ENCODE data around the gene ADRM1.

Gene ADRM1

DNA sequence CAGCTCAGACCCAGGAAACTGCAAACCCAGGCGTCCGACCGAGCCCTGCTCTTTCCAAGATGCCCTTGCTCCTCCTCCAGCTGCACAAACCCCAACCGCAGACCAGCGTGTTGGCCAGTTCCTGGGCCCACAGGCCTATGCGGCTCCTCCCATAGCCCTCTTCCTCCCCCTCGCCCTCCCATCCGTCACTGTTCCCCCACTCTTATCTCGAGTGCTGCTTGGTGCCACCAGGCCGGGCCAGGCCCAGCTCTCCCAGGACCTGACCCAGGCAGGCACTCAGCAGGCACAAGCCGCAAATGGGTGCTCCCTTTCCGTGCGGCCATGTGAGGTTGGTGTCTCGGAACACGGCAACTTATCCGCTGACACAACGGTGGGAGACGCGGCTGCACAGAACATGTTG is 28.6 kb downstream of the ADRM1 start:
- peaks cover 4% of the 10 kb centered on the region; the same call in 1 of the 2 replicates for H3K9me3 ChIP-seq (ENCODE audit: insufficient read depth, low read length)
- H3K9ac ChIP-seq (ENCODE audit: insufficient read length, low read depth) = no peak overlapping the region

GRCh38 chr20:62332421-62332820 is 29.6 kb downstream of the ADRM1 start:
- Histone ChIP-seq H3K4me3 (ENCODE audit: insufficient read length, low read depth) (no peak overlapping the region), H3K9me3 (ENCODE audit: insufficient read depth, low read length) (no peaks in the 10 kb centered on the region), H3K27me3 (ENCODE audit: insufficient read depth, insufficient read length) (no peaks in the 10 kb centered on the region), H3K4me1 (ENCODE audit: insufficient read depth, insufficient read length) (peaks cover 4% of the 10 kb centered on the region), H3K9ac (ENCODE audit: insufficient read length, low read depth) (no peak overlapping the region), H3K36me3 (ENCODE audit: insufficient read depth, insufficient read length, low read length) (peaks cover 96% of the 10 kb centered on the region)
- TF ChIP-seq YY1 (IDR thresholded peaks at IDR 0.05; ENCODE audit: insufficient read depth, insufficient read length) = no peak
- TF ChIP-seq ZNF274 (IDR thresholded peaks at IDR 0.05; ENCODE audit: low read depth, low read length) = no peak
- TF ChIP-seq SUZ12 (IDR thresholded peaks at IDR 0.05; ENCODE audit: extremely low read depth, insufficient read depth, insufficient read length) = no peak
- DNase-seq (ENCODE audit: low read depth, low spot score) = no peak

More for the DNA sequence above, 28.6 kb downstream of the ADRM1 start:
- Histone ChIP-seq H3K27me3 (ENCODE audit: insufficient read depth, insufficient read length) (no peaks in the 10 kb centered on the region), H3K4me3 (ENCODE audit: insufficient read length, low read depth) (no peak overlapping the region), H3K36me3 (ENCODE audit: insufficient read depth, insufficient read length, low read length) (peaks cover 96% of the 10 kb centered on the region), H3K4me1 (ENCODE audit: insufficient read depth, insufficient read length) (peaks cover 5% of the 10 kb centered on the region)
- no peak for DNase-seq (ENCODE audit: low read depth, low spot score)
- TF ChIP-seq SUZ12 (IDR thresholded peaks at IDR 0.05; ENCODE audit: extremely low read depth, insufficient read depth, insufficient read length) = no peak
- no peak for TF ChIP-seq YY1 (IDR thresholded peaks at IDR 0.05; ENCODE audit: insufficient read depth, insufficient read length)
- TF ChIP-seq ZNF274 (IDR thresholded peaks at IDR 0.05; ENCODE audit: low read depth, low read length) = no peak

DNA sequence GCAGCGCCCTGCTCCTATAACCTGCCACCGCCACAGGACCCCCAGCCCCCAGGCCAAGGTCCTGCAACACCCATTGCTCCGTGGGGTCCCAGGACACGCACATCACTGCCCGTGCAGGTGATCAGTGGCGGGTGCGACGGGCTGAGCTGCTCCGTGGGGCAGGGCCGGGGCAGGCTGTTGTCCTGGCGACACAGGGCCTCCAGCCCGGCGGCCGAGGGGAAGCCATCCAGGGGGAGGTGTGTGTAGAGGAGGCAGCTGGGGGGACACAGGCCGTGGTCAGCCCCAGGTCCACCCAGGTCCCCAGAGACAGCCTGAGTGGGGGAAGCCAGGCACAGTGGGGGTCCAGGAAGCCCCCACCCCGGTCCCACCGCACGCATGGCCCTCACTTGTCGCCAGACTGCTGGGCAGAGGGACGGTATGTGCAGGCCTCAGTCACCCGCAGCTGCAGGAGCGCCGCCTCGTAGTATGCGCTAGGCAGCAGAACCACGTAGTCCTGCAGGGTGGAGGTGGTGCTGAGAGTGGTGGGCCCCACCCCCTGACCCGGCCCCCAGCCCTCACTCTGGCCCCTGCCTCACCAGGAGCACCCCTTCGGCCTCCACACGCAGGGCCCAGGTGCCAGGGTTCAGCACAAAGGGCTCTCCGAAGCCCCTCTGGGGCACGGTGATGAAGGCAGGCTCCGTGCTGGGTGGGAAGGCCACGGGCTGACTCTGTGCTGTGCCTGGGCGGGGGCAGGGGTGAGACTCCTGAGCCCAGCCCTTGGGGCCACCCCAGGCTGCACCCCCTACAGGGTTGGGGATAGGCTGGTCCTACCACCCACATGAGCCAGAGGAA is 30.4 kb downstream of the ADRM1 start:
- Histone ChIP-seq H3K27me3 (ENCODE audit: insufficient read depth, insufficient read length) (no peaks in the 10 kb centered on the region), H3K9me3 (ENCODE audit: insufficient read depth, low read length) (no peaks in the 10 kb centered on the region)
- no peak for TF ChIP-seq SUZ12 (IDR thresholded peaks at IDR 0.05; ENCODE audit: extremely low read depth, insufficient read depth, insufficient read length)
- TF ChIP-seq ZNF274 (IDR thresholded peaks at IDR 0.05; ENCODE audit: low read depth, low read length) = no peak
- TF ChIP-seq YY1 (IDR thresholded peaks at IDR 0.05; ENCODE audit: insufficient read depth, insufficient read length) = no peak

GRCh38 chr20:62333820-62334595 is 31.2 kb downstream of the ADRM1 start:
- Histone ChIP-seq H3K9me3 (ENCODE audit: insufficient read depth, low read length) (no peaks in the 10 kb centered on the region), H3K9ac (ENCODE audit: insufficient read length, low read depth) (no peak overlapping the region), H3K27me3 (ENCODE audit: insufficient read depth, insufficient read length) (no peaks in the 10 kb centered on the region), H3K4me1 (ENCODE audit: insufficient read depth, insufficient read length) (peaks cover 4% of the 10 kb centered on the region), H3K36me3 (ENCODE audit: insufficient read depth, insufficient read length, low read length) (peaks cover 92% of the 10 kb centered on the region), H3K4me3 (ENCODE audit: insufficient read length, low read depth) (no peak overlapping the region)
- TF ChIP-seq YY1 (IDR thresholded peaks at IDR 0.05; ENCODE audit: insufficient read depth, insufficient read length) (no peak), SUZ12 (IDR thresholded peaks at IDR 0.05; ENCODE audit: extremely low read depth, insufficient read depth, insufficient read length) (no peak), ZNF274 (IDR thresholded peaks at IDR 0.05; ENCODE audit: low read depth, low read length) (no peak)
- DNase-seq (ENCODE audit: low read depth, low spot score) = no peak

More for the DNA sequence above, 30.4 kb downstream of the ADRM1 start:
- Histone ChIP-seq H3K36me3 (ENCODE audit: insufficient read depth, insufficient read length, low read length) (peaks cover 96% of the 10 kb centered on the region), H3K9ac (ENCODE audit: insufficient read length, low read depth) (peak overlapping the region; percentile 10), H3K4me1 (ENCODE audit: insufficient read depth, insufficient read length) (peaks cover 4% of the 10 kb centered on the region), H3K4me3 (ENCODE audit: insufficient read length, low read depth) (no peak overlapping the region)
- no peak for DNase-seq (ENCODE audit: low read depth, low spot score)

- TF ChIP-seq SUZ12 (IDR thresholded peaks at IDR 0.05; ENCODE audit: extremely low read depth, insufficient read depth, insufficient read length) = no peak
- no peak for TF ChIP-seq YY1 (IDR thresholded peaks at IDR 0.05; ENCODE audit: insufficient read depth, insufficient read length)
- no peak for DNase-seq (ENCODE audit: low read depth, low spot score)
- Histone ChIP-seq H3K4me3 (ENCODE audit: insufficient read length, low read depth) (no peak overlapping the region), H3K9me3 (ENCODE audit: insufficient read depth, low read length) (no peaks in the 10 kb centered on the region), H3K27me3 (ENCODE audit: insufficient read depth, insufficient read length) (no peaks in the 10 kb centered on the region), H3K9ac (ENCODE audit: insufficient read length, low read depth) (no peak overlapping the region), H3K36me3 (ENCODE audit: insufficient read depth, insufficient read length, low read length) (peaks cover 89% of the 10 kb centered on the region), H3K4me1 (ENCODE audit: insufficient read depth, insufficient read length) (peaks cover 4% of the 10 kb centered on the region)
Observed at GRCh38 chr20:62334881-62335280, 32.1 kb downstream of the ADRM1 start.

DNA sequence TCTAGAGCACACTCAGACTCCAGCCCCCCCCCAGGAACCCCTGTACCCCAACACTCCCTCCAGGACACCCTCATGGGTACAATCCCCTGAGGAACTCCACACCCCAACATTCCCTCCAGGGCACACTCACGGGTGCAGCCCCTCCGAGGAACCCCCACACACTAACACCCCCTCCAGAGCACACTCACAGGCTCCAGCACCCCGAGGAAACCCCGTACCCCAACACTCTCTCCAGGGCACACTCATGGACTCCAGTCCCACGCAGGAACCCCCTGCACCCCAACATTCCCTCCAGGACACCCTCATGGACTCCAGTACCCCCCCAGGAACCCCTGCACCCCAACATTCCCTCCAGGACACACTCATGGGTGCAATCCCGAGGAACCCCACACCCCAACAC is 32.7 kb downstream of the ADRM1 start:
- no peak overlapping the region for H3K4me3 ChIP-seq (ENCODE audit: insufficient read length, low read depth)
- peaks cover 4% of the 10 kb centered on the region for H3K4me1 ChIP-seq (ENCODE audit: insufficient read depth, insufficient read length)
- no peaks in the 10 kb centered on the region for H3K27me3 ChIP-seq (ENCODE audit: insufficient read depth, insufficient read length)
- no peak for DNase-seq (ENCODE audit: low read depth, low spot score)
- TF ChIP-seq ZNF274 (IDR thresholded peaks at IDR 0.05; ENCODE audit: low read depth, low read length) (no peak), SUZ12 (IDR thresholded peaks at IDR 0.05; ENCODE audit: extremely low read depth, insufficient read depth, insufficient read length) (no peak), YY1 (IDR thresholded peaks at IDR 0.05; ENCODE audit: insufficient read depth, insufficient read length) (no peak)
- H3K9ac ChIP-seq (ENCODE audit: insufficient read length, low read depth) = no peak overlapping the region
- no peaks in the 10 kb centered on the region for H3K9me3 ChIP-seq (ENCODE audit: insufficient read depth, low read length)
- peaks cover 89% of the 10 kb centered on the region for H3K36me3 ChIP-seq (ENCODE audit: insufficient read depth, insufficient read length, low read length)

DNA sequence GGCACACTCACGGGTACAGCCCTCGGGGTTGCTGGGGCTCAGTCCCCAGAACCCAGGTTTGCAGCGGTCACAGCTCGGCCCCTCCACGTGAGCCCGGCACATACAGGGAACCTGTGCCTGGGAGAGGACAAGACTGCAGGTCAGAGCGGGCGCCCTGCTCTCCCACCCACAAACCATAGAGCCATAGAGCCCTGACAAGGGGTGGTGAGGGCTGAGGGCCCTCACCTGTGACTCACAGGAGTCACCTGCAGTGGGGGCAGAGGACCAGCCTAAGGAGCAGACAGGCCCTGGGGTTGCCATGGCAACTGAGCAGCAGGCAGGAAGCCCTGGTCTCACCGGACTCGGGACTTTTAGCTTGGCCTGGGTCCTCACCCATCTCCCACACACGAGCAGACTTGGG is 33.5 kb downstream of the ADRM1 start:
- H3K4me3 ChIP-seq (ENCODE audit: insufficient read length, low read depth) = no peak overlapping the region
- peaks cover 4% of the 10 kb centered on the region for H3K4me1 ChIP-seq (ENCODE audit: insufficient read depth, insufficient read length)
- TF ChIP-seq YY1 (IDR thresholded peaks at IDR 0.05; ENCODE audit: insufficient read depth, insufficient read length) = no peak
- DNase-seq (ENCODE audit: low read depth, low spot score) = no peak
- peaks cover 89% of the 10 kb centered on the region for H3K36me3 ChIP-seq (ENCODE audit: insufficient read depth, insufficient read length, low read length)
- no peaks in the 10 kb centered on the region for H3K27me3 ChIP-seq (ENCODE audit: insufficient read depth, insufficient read length)
- no peak overlapping the region for H3K9ac ChIP-seq (ENCODE audit: insufficient read length, low read depth)
- H3K9me3 ChIP-seq (ENCODE audit: insufficient read depth, low read length) = no peaks in the 10 kb centered on the region
